H1 (cell line): Measurements from ENCODE around the gene CMIP. TPM values are rescaled to one million over a fixed set of nuclear protein-coding genes. Genes with fewer than 3 reads are reported as not detected.

ENCODE experiments used
- CTCF ChIA-PET: fragments of 300-600 bp; sonication (Branson Sonifier 250); formaldehyde crosslinking; loops from one replicate; lab custom pipeline; 2021; ENCODE audit not compliant: partially characterized antibody; lab: Charles Lee
- POLR2A ChIA-PET: fragments of 300-600 bp; sonication (Branson Sonifier 250); formaldehyde crosslinking; loops from one replicate; lab custom pipeline; 2021; ENCODE audit warnings: inconsistent platforms; ENCODE audit not compliant: partially characterized antibody; lab: Charles Lee
- DNase-seq, 2 experiments: peaks; one replicate each; pipeline versions ENCODE4 v3.0.0 to v3.0.0-alpha.2; 2010 to 2022; ENCODE audit warnings: low spot score in 2 of 2, low read depth in 1 of 2, mixed read lengths in 1 of 2
- FAIRE-seq: peaks from 2 replicates; lab custom pipeline; 2011; peaks lifted over from hg19 to GRCh38; lab: Jason Lieb, UNC
- H2AFZ ChIP-seq: 2 replicates; pipeline ENCODE4 v1.8.1; 2012; ENCODE audit warnings: low read length, inconsistent platforms
- H2AK5ac ChIP-seq: 2 replicates; pipeline ENCODE4 v1.6.1; 2013; ENCODE audit warnings: low read depth, low read length
- H2BK120ac ChIP-seq: replicated peaks from 2 replicates; pipeline ENCODE3; 2013; ENCODE audit warnings: low read depth, low read length, inconsistent platforms
- H2BK12ac ChIP-seq: 2 replicates; pipeline ENCODE4 v1.6.1; 2013; ENCODE audit warnings: low read depth, low read length
- H2BK15ac ChIP-seq: 2 replicates; pipeline ENCODE4 v1.6.1; 2013; ENCODE audit warnings: low read length
- H2BK20ac ChIP-seq: 2 replicates; pipeline ENCODE4 v1.6.1; 2013; ENCODE audit warnings: low read length
- H2BK5ac ChIP-seq: 2 replicates; pipeline ENCODE4 v1.6.1; 2013; ENCODE audit warnings: low read depth, low read length
- H3K14ac ChIP-seq: 2 replicates; pipeline ENCODE4 v1.6.1; 2013; ENCODE audit warnings: inconsistent platforms; ENCODE audit not compliant: insufficient read length
- H3K18ac ChIP-seq: 2 replicates; pipeline ENCODE4 v1.6.1; 2013; ENCODE audit warnings: low read length; ENCODE audit errors: extremely low read depth
- H3K23ac ChIP-seq: 2 replicates; pipeline ENCODE4 v1.6.1; 2013; ENCODE audit warnings: inconsistent platforms; ENCODE audit not compliant: insufficient read length
- H3K23me2 ChIP-seq: 2 replicates; pipeline ENCODE4 v1.6.1; 2013; ENCODE audit warnings: low read depth, low read length
- H3K27ac ChIP-seq: 2 replicates; pipeline ENCODE4 v1.6.1; 2011; ENCODE audit warnings: low read depth, low read length, inconsistent platforms
- H3K27me3 ChIP-seq, 4 experiments: replicated peaks in 1 of 4; 1 replicate in 1 of 4; 2 replicates in 3 of 4; pipeline versions ENCODE4 v1.6.1 to v1.8.1; 2011 to 2013; ENCODE audit warnings: low read length in 3 of 4, mild to moderate bottlenecking in 3 of 4, inconsistent platforms in 2 of 4, mixed read lengths in 2 of 4, moderate library complexity in 1 of 4; ENCODE audit not compliant: control insufficient read depth in 3 of 4, insufficient read depth in 3 of 4; ENCODE audit errors: extremely low read depth in 1 of 4
- H3K36me3 ChIP-seq, 4 experiments: 2 replicates each; pipeline versions ENCODE4 v1.6.1 to v1.8.1; 2011 to 2013; ENCODE audit warnings: mild to moderate bottlenecking in 4 of 4, low read length in 3 of 4, moderate library complexity in 2 of 4, control low read depth in 1 of 4, inconsistent platforms in 1 of 4; ENCODE audit not compliant: insufficient read depth in 4 of 4, control insufficient read depth in 2 of 4
- H3K4ac ChIP-seq: replicated peaks from 2 replicates; pipeline ENCODE3; 2013; ENCODE audit warnings: low read length, low read depth, mixed read lengths, inconsistent platforms; ENCODE audit not compliant: insufficient read length
- H3K4me1 ChIP-seq, 4 experiments: replicated peaks in 1 of 4; 1 replicate in 1 of 4; 2 replicates in 3 of 4; pipeline versions ENCODE4 v1.6.1 to v1.8.1; 2011 to 2013; ENCODE audit warnings: low read length in 3 of 4, inconsistent platforms in 2 of 4, mixed read lengths in 1 of 4; ENCODE audit not compliant: insufficient read depth in 4 of 4, control insufficient read depth in 3 of 4
- H3K4me2 ChIP-seq, 2 experiments: 2 replicates each; pipeline versions ENCODE4 v1.6.1 to v1.8.1; 2011 to 2013; ENCODE audit warnings: low read depth in 2 of 2, low read length in 2 of 2, control low read depth in 1 of 2, inconsistent platforms in 1 of 2, mild to moderate bottlenecking in 1 of 2; ENCODE audit not compliant: insufficient read depth in 1 of 2
- H3K4me3 ChIP-seq, 4 experiments: fragments of 200-600, 300-600 bp in 1 of 4; sonication (generic), shearing (Covaris generic), sonication (Bioruptor Twin) in 1 of 4; 2 replicates each; pipeline versions ENCODE4 v1.5.1 to v1.8.1; 2011 to 2016; ENCODE audit warnings: low read length in 4 of 4, low read depth in 3 of 4, control low read depth in 2 of 4, inconsistent platforms in 2 of 4, mild to moderate bottlenecking in 2 of 4, mixed read lengths in 1 of 4, moderate library complexity in 1 of 4; ENCODE audit not compliant: insufficient read depth in 2 of 4; ENCODE audit errors: extremely low read depth in 1 of 4
- H3K56ac ChIP-seq: replicated peaks from 2 replicates; pipeline ENCODE3; 2013; ENCODE audit warnings: low read depth, mild to moderate bottlenecking, mixed read lengths, low read length, inconsistent platforms; ENCODE audit not compliant: insufficient read length
- H3K79me1 ChIP-seq: 2 replicates; pipeline ENCODE4 v1.6.1; 2013; ENCODE audit warnings: low read depth, low read length, control low read depth
- H3K79me2 ChIP-seq, 2 experiments: 2 replicates each; pipeline versions ENCODE4 v1.6.1 to v1.8.1; 2012 to 2013; ENCODE audit warnings: low read length in 2 of 2, mild to moderate bottlenecking in 2 of 2, inconsistent platforms in 1 of 2; ENCODE audit not compliant: insufficient read depth in 2 of 2, control insufficient read depth in 1 of 2
- H3K9ac ChIP-seq, 4 experiments: replicated peaks in 1 of 4; 1 replicate in 1 of 4; 2 replicates in 3 of 4; pipeline versions ENCODE4 v1.6.1 to v1.8.1; 2011 to 2013; ENCODE audit warnings: low read depth in 3 of 4, low read length in 3 of 4, control low read depth in 2 of 4, mild to moderate bottlenecking in 2 of 4, moderate library complexity in 2 of 4, inconsistent platforms in 1 of 4; ENCODE audit errors: extremely low read depth in 1 of 4
- H3K9me3 ChIP-seq, 2 experiments: 2 replicates each; pipeline versions ENCODE4 v1.6.1 to v1.8.1; 2012 to 2013; ENCODE audit warnings: mild to moderate bottlenecking in 2 of 2, moderate library complexity in 2 of 2, control low read depth in 1 of 2, inconsistent platforms in 1 of 2, low read depth in 1 of 2, low read length in 1 of 2, mixed read lengths in 1 of 2; ENCODE audit not compliant: insufficient read depth in 2 of 2
- H4K20me1 ChIP-seq, 2 experiments: replicated peaks in 1 of 2; 2 replicates each; pipeline versions ENCODE3 to v1.8.1; 2011 to 2013; ENCODE audit warnings: inconsistent platforms in 2 of 2, low read length in 2 of 2, mild to moderate bottlenecking in 1 of 2; ENCODE audit not compliant: insufficient read depth in 2 of 2, control insufficient read depth in 1 of 2
- H4K5ac ChIP-seq: 2 replicates; pipeline ENCODE4 v1.6.1; 2013; ENCODE audit warnings: low read length, low read depth, mixed read lengths, inconsistent platforms; ENCODE audit not compliant: insufficient read length
- H4K8ac ChIP-seq: 2 replicates; pipeline ENCODE4 v1.8.0; 2013; ENCODE audit warnings: mild to moderate bottlenecking, moderate library complexity, low read length, inconsistent platforms; ENCODE audit not compliant: insufficient read depth; ENCODE audit errors: extremely low read depth
- H4K91ac ChIP-seq: replicated peaks from 2 replicates; pipeline ENCODE3; 2013; ENCODE audit warnings: low read length, mixed read lengths, inconsistent platforms; ENCODE audit not compliant: insufficient read length
- ASH2L ChIP-seq: fragments of 200-600, 300-600 bp; sonication (generic); IDR thresholded peaks from one replicate; pipeline ENCODE4 v1.7.1; 2017; ENCODE audit warnings: low read length
- JUN ChIP-seq: IDR thresholded peaks from 2 replicates; pipeline ENCODE4 v1.6.1; 2011; ENCODE audit warnings: low read depth, mild to moderate bottlenecking, improper control_type of control experiment, low read length
- JUND ChIP-seq: IDR thresholded peaks from 2 replicates; pipeline ENCODE4 v1.6.1; 2011; ENCODE audit warnings: mild to moderate bottlenecking, improper control_type of control experiment, low read length
- SIN3A ChIP-seq, 2 experiments: IDR thresholded peaks in 1 of 2; conservative IDR thresholded peaks in 1 of 2; 2 replicates each; pipeline ENCODE4 v1.6.1; 2011 to 2012; ENCODE audit warnings: low read length in 2 of 2, improper control_type of control experiment in 1 of 2, low read depth in 1 of 2, mild to moderate bottlenecking in 1 of 2
- TAF1 ChIP-seq: IDR thresholded peaks from 2 replicates; pipeline ENCODE4 v1.6.1; 2011; ENCODE audit warnings: mild to moderate bottlenecking, low read depth, low read length
- WGBS, 2 experiments: shearing (Covaris generic) in 1 of 2; methylation state at CpG; one replicate each; pipeline versions ENCODE4 v1.1.6 to v1.1.7; 2013 to 2015; ENCODE audit warnings: low lambda C conversion rate in 2 of 2, mixed read lengths in 2 of 2, inconsistent platforms in 1 of 2, low coverage in 1 of 2, missing lambda C conversion rate in 1 of 2; ENCODE audit not compliant: insufficient replicate concordance in 2 of 2, insufficient coverage in 1 of 2, insufficient read length in 1 of 2; ENCODE audit errors: extremely low coverage in 1 of 2, missing lambda C conversion rate in 1 of 2; 5-methylcytosine and 5-hydroxymethylcytosine counted together
- polyA plus RNA-seq, 7 experiments: library from polyadenylated mRNA; depleted of rRNA in 3 of 7; stranded (reverse) in 5 of 7; unstranded in 2 of 7; fragments of >200 nt in 5 of 7; fragments of 200-250 nt in 2 of 7; gene quantifications; 1 replicate in 5 of 7; 2 replicates in 1 of 7; 4 replicates in 1 of 7; pipeline versions ENCODE4 v1.2.1 to v1.2.3, GENCODE V29; 2011 to 2013; ENCODE audit warnings: missing spikeins in 2 of 7, mixed read lengths in 2 of 7
- total RNA-seq: library from RNA; stranded (reverse); fragmentation: NEBNext Ultra II Directional; extraction: Animal tissue kit (Norgen Biotek cat#: 25700); gene quantifications from 2 replicates; pipeline ENCODE4 v1.2.1, GENCODE V29; 2021

Gene CMIP
- total and polyA plus RNA-seq, 2 of the 8 experiments (the other 6 are each of a cell fraction or from before 2014, with no cell fraction given) = 7.9 to 53.2 TPM

DNA sequence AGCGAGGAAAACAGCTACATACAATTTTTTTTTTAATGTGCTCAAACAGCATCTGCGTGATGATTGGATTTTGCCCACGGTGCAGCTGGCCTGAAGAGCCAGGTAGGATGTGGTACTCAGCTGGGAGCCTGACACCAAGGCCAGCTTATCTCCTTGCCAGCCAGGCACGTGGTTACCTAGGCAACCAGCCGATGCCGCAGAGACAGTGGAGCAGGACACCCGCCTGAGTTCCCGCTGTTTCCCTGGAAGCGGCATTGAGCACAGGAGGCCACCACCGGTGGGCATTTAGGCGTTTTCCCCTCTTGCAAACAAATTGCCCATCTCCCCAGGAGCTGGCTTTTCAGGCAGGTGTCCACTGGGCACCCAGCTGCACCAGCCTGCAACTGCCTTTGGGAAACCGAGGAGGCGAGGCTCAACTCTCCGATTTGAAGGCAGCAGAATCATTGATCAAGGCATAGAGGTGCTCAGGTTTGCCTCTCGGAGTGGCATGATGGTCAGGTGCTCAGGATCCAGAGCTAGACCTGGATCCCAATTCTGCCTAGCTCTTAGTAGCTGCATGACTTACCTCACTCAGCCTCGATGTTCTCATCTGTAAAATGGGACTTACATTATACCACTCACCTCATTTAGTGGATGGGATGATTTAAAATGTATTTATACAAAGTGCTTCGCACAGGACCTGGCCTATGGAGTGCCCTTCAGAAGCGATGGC is 196.9 kb downstream of the CMIP start:
- Histone ChIP-seq H3K56ac (no peak overlapping the region), H3K4me1 (peaks cover 0 to 7% (median 2%) of the 10 kb centered on the region in 4 experiments; a peak in 4 of 7 replicates), H3K14ac (no peak overlapping the region), H3K4ac (no peak overlapping the region), H2BK12ac (no peak overlapping the region), H4K20me1 (peaks cover 7 to 29% of the 10 kb centered on the region in 2 experiments), H3K79me1 (peaks cover 9% of the 10 kb centered on the region), H3K23me2 (peaks cover 5% of the 10 kb centered on the region; the same call in 1 of the 2 replicates), H3K36me3 (no peaks in the 10 kb centered on the region), H3K4me2 (no peak overlapping the region), H2BK20ac (no peak overlapping the region), H3K9ac (no peak overlapping the region), H2AK5ac (no peak overlapping the region), H4K5ac (no peak overlapping the region), H3K23ac (no peak overlapping the region), H4K91ac (no peak overlapping the region), H2BK5ac (no peak overlapping the region), H2AFZ (no peak overlapping the region), H3K4me3 (no peak overlapping the region), H3K18ac (no peak overlapping the region), H3K79me2 (peaks cover 0 to 41% of the 10 kb centered on the region in 2 experiments; a peak in 2 of 4 replicates), H2BK120ac (no peak overlapping the region), H4K8ac (no peak overlapping the region), H3K9me3 (no peaks in the 10 kb centered on the region), H2BK15ac (no peak overlapping the region), H3K27ac (no peak overlapping the region; the same call in 1 of the 2 replicates), H3K27me3 (no peaks in the 10 kb centered on the region; a peak in 1 of 7 replicates)
- 83% methylated on average over 17 of the region's 18 CpGs; no CpG with 5 or more reads in 1 of the 2 experiments for WGBS, 2 experiments
- DNase-seq (no peak), FAIRE-seq (no peak)
- ChIA-PET POLR2A (interaction anchor here (2.4 kb wide), 1 partner anchor 10 kb away, joined by 11 read pairs; no protein-coding TSS in a partner anchor), CTCF (interaction anchor here (0.7 to 1.2 kb wide), 5 partner anchors 10 to 56 kb away, joined by 3 to 5 read pairs (median 3); no protein-coding TSS in a partner anchor)
- TF ChIP-seq JUND (no peak), JUN (no peak), SIN3A (conservative IDR thresholded peaks at IDR 0.05 in 1 of 2, IDR thresholded peaks at IDR 0.05 in 1 of 2; ENCODE audit: low read depth in 1 of 2, low read length in 2 of 2) (0 out of 4 replicates have a peak, but pooled peaks of 1 of the 2 experiments have one; percentile 46), ASH2L (no peak), TAF1 (no peak)
